GM12878 (cell line): ENCODE results near the gene CARMIL3. TPM values are rescaled to one million over a fixed set of nuclear protein-coding genes. Genes with fewer than 3 reads are reported as not detected.

ENCODE experiments used
- BCLAF1 ChIP-seq: fragments of 450-650 bp; IDR thresholded peaks from 2 replicates; pipeline ENCODE4 v1.6.1; 2017; ENCODE audit warnings: antibody characterized with exemption, mild to moderate bottlenecking, moderate library complexity
- CBX5 ChIP-seq: sonication (generic); IDR thresholded peaks from 2 replicates; pipeline ENCODE4 v1.6.1; 2016; ENCODE audit warnings: low read depth, moderate library complexity, mild to moderate bottlenecking, inconsistent platforms
- GABPA ChIP-seq: IDR thresholded peaks from 2 replicates; pipeline ENCODE4 v1.6.1; 2014; ENCODE audit warnings: antibody characterized with exemption, low read depth, mild to moderate bottlenecking, inconsistent platforms
- HDAC2 ChIP-seq: fragments of 200-600 bp; sonication (generic); IDR thresholded peaks from 2 replicates; pipeline ENCODE4 v1.6.1; 2017
- MTA3 ChIP-seq: IDR thresholded peaks from 2 replicates; pipeline ENCODE4 v1.6.1; 2012; ENCODE audit warnings: low read length, inconsistent platforms, borderline replicate concordance
- NFYA ChIP-seq: IDR thresholded peaks from 2 replicates; pipeline ENCODE4 v1.6.1; 2011; ENCODE audit warnings: low read depth, mild to moderate bottlenecking, low read length, improper control_type of control experiment, borderline replicate concordance
- NR2C2 ChIP-seq: IDR thresholded peaks from 2 replicates; pipeline ENCODE4 v1.6.1; 2011; ENCODE audit warnings: borderline replicate concordance, low read depth; ENCODE audit not compliant: control insufficient read depth, insufficient read length
- PBX3 ChIP-seq: IDR thresholded peaks from 2 replicates; pipeline ENCODE4 v1.6.1; 2011; ENCODE audit warnings: mild to moderate bottlenecking, low read depth, low read length, moderate library complexity; ENCODE audit not compliant: insufficient replicate concordance
- PML ChIP-seq: IDR thresholded peaks from 2 replicates; pipeline ENCODE4 v1.6.1; 2012; ENCODE audit warnings: low read length, inconsistent platforms
- POLR2A ChIP-seq: IDR thresholded peaks from 2 replicates; pipeline ENCODE4 v1.6.1; 2011; ENCODE audit warnings: low read depth, mild to moderate bottlenecking, low read length
- SMAD1 ChIP-seq: fragments of 450-650 bp; IDR thresholded peaks from 2 replicates; pipeline ENCODE4 v1.6.1; 2018; ENCODE audit warnings: mild to moderate bottlenecking, low read depth; ENCODE audit not compliant: partially characterized antibody
- SMAD5 ChIP-seq: IDR thresholded peaks from 2 replicates; pipeline ENCODE4 v1.6.1; 2016; ENCODE audit warnings: antibody characterized with exemption, low read depth
- TARDBP ChIP-seq: IDR thresholded peaks from 2 replicates; pipeline ENCODE4 v1.6.1; 2016; ENCODE audit warnings: borderline replicate concordance
- ZBTB33 ChIP-seq: fragments of 450-650 bp; IDR thresholded peaks from 2 replicates; pipeline ENCODE4 v1.6.1; 2017; ENCODE audit warnings: mild to moderate bottlenecking
- ZNF622 ChIP-seq: fragments of 450-650 bp; IDR thresholded peaks from 2 replicates; pipeline ENCODE4 v1.6.1; 2017; ENCODE audit warnings: mild to moderate bottlenecking, inconsistent platforms
- polyA plus RNA-seq, 11 experiments: library from polyadenylated mRNA; depleted of rRNA in 4 of 11; unstranded in 6 of 11; stranded (reverse) in 5 of 11; fragments of >200 nt; fragmentation: Nextera tagmentation in 4 of 11; fragmentation: Illumina TruSeq in 1 of 11; extraction: Ambion mirVana in 4 of 11; extraction: Trizol in 1 of 11; gene quantifications; 1 replicate in 1 of 11; 2 replicates in 10 of 11; pipeline versions ENCODE4 v1.2.1 to v1.2.3, GENCODE V29; 2011 to 2016; ENCODE audit warnings: inconsistent platforms in 2 of 11, missing spikeins in 2 of 11, low read depth in 1 of 11
- total RNA-seq, 4 experiments: library from RNA; depleted of rRNA in 3 of 4; stranded (reverse); fragments of >200 nt in 3 of 4; fragmentation: Illumina TruSeq in 1 of 4; extraction: Trizol in 1 of 4; gene quantifications; 2 replicates each; pipeline versions ENCODE4 v1.2.1 to v1.2.3, GENCODE V29; 2013 to 2021
- TF ChIP-seq, protein P1 (sequence below): fragments of 150-350 bp; IDR thresholded peaks from 2 replicates; pipeline ENCODE4 v1.6.1; 2016; ENCODE audit warnings: low read depth, low read length
- TF ChIP-seq, protein P2 (sequence below): fragments of 450-650 bp; IDR thresholded peaks from 2 replicates; pipeline ENCODE4 v1.6.1; 2018; ENCODE audit warnings: borderline replicate concordance, mild to moderate bottlenecking; ENCODE audit not compliant: partially characterized antibody

CARMIL3 gene
- total and polyA plus RNA-seq, 10 of the 15 experiments (the other 5 are each of a cell fraction or from before 2014, with no cell fraction given), result 0.09 to 0.32 (median 0.25) TPM; not detected in 3

DNA sequence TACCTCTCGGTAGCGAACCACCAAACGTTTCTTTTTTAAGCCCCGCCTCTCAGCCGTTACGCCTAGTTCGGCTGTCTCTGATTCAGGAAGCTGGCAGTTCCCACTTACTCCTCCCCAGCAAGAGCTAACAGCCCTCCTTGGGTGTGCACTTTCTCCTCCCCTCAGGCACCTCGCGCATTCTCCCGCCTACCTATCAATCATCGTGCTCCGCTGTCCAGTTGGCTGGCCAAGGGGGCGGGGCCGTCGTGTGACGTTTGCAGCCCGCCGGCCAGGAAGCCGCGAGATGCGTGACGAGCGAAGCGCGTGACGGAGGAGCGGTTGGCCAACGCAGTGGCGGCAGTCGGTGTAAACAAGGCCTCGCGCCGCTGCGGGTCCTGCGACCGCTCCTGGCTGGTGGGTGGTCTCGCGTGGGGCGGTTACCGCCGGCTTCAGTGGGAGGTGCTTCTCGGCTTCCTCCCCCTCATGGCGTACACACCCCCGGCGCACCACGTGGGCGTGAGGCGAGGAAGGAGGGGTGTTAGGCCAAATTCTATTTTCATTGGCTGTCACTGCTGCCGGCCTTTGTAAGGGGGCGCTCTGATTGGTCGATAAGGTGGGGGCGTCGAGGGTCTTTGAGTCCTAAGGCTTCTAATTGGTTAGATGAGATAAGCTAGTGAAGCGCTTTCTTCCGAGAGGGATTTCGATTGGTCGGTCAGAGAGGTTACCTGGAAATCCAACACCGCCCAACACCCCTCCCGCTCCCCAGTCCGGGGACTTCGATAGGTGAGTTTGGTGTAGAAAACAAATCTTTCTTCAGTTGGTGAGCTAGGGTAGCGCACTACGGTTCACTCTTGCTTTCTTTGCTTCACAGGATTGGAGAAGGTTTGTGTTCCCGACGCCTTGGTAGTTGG lies 63.0 kb downstream of the CARMIL3 start, which contains the start of the genes DCAF11 and NRL (continued):
- TF ChIP-seq ZBTB33 (peak; percentile 15; the same call in 1 of the 2 replicates), MTA3 (no peak), NFYA (peak; percentile 79), CBX5 (no peak), BCLAF1 (no peak), POLR2A (peak; percentile 91), GABPA (no peak), PBX3 (peak; percentile 96), SMAD1 (no peak), HDAC2 (no peak), TARDBP (peak; percentile 72; the same call in 1 of the 2 replicates), PML (no peak; the same call in 1 of the 2 replicates), NR2C2 (no peak), ZNF622 (no peak), SMAD5 (peak; percentile 32; the same call in 1 of the 2 replicates)
- TF ChIP-seq, protein P1, sequence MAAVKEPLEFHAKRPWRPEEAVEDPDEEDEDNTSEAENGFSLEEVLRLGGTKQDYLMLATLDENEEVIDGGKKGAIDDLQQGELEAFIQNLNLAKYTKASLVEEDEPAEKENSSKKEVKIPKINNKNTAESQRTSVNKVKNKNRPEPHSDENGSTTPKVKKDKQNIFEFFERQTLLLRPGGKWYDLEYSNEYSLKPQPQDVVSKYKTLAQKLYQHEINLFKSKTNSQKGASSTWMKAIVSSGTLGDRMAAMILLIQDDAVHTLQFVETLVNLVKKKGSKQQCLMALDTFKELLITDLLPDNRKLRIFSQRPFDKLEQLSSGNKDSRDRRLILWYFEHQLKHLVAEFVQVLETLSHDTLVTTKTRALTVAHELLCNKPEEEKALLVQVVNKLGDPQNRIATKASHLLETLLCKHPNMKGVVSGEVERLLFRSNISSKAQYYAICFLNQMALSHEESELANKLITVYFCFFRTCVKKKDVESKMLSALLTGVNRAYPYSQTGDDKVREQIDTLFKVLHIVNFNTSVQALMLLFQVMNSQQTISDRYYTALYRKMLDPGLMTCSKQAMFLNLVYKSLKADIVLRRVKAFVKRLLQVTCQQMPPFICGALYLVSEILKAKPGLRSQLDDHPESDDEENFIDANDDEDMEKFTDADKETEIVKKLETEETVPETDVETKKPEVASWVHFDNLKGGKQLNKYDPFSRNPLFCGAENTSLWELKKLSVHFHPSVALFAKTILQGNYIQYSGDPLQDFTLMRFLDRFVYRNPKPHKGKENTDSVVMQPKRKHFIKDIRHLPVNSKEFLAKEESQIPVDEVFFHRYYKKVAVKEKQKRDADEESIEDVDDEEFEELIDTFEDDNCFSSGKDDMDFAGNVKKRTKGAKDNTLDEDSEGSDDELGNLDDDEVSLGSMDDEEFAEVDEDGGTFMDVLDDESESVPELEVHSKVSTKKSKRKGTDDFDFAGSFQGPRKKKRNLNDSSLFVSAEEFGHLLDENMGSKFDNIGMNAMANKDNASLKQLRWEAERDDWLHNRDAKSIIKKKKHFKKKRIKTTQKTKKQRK, result peak; percentile 86
- TF ChIP-seq, protein P2, sequence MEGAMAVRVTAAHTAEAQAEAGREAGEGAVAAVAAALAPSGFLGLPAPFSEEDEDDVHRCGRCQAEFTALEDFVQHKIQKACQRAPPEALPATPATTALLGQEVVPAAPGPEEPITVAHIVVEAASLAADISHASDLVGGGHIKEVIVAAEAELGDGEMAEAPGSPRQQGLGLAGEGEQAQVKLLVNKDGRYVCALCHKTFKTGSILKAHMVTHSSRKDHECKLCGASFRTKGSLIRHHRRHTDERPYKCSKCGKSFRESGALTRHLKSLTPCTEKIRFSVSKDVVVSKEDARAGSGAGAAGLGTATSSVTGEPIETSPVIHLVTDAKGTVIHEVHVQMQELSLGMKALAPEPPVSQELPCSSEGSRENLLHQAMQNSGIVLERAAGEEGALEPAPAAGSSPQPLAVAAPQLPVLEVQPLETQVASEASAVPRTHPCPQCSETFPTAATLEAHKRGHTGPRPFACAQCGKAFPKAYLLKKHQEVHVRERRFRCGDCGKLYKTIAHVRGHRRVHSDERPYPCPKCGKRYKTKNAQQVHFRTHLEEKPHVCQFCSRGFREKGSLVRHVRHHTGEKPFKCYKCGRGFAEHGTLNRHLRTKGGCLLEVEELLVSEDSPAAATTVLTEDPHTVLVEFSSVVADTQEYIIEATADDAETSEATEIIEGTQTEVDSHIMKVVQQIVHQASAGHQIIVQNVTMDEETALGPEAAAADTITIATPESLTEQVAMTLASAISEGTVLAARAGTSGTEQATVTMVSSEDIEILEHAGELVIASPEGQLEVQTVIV, result no peak
